CMK (cell line): ENCODE measurements around the gene RNF14.

Experiments
- DNase-seq: peaks from one replicate; pipeline ENCODE4 v3.0.0-alpha.2; 2010; ENCODE audit warnings: low read depth

The RNF14 gene

DNA sequence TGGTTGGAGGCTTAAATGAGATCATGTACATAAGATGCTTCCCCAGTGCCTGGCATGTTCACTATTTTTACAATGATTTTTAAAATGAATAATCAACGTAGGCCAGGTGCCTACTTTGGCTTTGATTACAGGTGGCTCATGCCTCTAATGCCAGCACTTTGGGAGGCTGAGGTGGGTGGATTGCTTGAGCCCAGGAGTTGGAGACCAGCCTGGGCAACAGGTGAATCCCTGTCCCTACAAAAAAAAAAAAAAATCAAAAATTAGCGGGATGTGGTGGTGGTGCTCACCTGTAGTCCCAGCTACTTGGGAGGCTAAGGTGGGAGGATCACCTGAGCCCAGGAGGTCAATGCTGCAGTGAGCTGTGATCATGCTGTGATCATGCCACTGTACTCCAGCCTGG, 20.1 kb upstream of the RNF14 start:
- no peak for DNase-seq

DNA sequence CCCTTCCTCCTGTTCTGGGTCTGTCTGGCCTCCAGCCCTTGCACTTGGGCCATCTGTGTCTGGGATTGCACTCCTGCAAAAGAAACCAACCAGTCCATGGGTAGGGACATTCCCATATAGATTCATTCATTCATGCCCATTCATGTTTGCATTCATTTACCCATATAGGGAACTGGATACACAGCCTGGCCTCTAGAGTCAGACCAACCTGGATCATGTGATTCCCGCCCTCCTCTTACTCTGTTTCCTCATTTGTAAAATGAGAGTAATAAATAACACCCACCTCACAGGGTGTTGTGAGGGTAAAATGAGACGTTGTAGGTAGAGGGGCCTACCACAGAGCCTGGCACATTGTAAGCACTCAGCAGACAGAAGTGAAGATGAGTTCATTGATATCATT, 19.4 kb upstream of the RNF14 start:
- no peak for DNase-seq

GRCh38 chr5:141950207-141951005, 18.5 kb upstream of the RNF14 start:
- DNase-seq, result no peak

GRCh38 chr5:141951332-141951781, 17.5 kb upstream of the RNF14 start:
- no peak for DNase-seq

- no peak for DNase-seq
These were observed 16.9 kb upstream of the RNF14 start for GRCh38 chr5:141952020-141952419.

DNA sequence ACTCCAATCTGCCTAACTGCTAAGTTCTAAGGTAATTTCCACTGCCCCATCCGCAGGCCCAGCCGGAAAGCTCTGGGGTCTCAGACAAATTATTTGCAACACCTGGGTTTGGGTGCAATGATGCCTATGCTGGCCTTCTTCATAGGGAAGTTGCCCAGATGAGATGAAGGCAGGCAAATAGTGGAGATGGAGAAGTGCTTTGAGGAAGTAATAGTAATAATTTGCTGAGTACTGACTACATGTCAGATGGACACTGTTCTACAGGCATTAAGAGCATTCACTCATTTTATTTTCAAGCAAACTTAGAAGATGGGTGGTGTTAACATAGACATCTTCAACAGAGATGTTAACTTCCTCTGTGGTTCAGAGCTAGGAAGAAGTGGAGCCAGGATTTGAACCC, 14.7 kb upstream of the RNF14 start:
- no peak for DNase-seq

- DNase-seq, result no peak
These were observed 11.4 kb upstream of the RNF14 start for GRCh38 chr5:141957367-141957996.

DNA sequence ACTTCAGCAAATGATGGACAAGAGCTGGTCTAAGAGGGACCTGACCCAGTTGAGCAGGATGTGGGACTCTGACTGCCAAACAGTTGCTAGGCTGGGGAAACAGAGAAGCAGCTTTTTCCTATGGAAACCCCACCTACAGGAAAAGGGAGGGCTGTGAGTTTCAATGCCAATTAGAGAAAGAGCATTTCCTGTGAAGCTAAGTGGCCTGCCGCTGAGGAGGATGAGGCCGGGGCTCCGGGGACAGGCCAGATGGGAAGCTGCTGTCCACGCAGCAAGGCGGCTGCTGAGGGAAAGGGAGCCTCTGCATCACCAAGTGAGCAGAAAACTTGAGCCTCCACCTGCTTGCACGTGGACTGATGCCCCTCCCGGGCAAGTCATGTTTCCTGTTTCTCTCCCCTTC, 10.8 kb upstream of the RNF14 start, which contains the start of gene PCDH12:
Gene PCDH12, minus strand, starts transcription at position 90 of the 400 bp plus-strand sequence. CDS start 351 bp downstream, outside the sequence.
- DNase-seq, result no peak

DNA sequence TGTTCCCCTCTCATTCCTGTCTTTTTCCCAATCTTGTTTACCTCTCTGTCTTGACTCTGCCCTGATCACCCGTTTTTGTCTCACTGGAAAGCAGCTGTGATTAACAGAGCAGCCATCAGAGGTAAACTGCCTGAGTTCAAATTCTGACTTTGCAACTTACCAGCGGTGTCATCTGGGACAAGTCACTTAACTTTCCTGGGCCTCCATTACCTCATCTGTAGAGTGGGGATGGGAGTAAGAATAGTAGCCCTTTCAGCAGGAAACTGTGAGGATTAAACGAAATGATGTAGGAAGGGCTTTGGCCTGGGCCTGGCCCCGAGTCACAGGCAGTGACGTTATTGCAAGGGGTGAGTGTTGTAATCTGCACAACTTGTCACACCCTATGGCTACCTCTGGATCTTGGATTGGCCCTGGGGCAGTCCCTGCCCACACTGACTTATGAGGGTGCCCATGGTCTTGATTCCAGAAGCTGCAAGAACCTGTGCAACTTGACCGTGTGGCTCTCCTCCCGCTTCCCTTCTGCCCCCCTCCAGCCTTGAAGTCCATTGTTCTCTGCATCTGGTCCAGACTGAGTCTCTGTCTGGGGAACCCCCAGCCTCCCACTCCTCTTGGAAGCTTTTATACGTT, 10.2 kb upstream of the RNF14 start:
- DNase-seq, result no peak

- DNase-seq, result no peak
These were observed 8.9 kb upstream of the RNF14 start for GRCh38 chr5:141960018-141960417.

DNA sequence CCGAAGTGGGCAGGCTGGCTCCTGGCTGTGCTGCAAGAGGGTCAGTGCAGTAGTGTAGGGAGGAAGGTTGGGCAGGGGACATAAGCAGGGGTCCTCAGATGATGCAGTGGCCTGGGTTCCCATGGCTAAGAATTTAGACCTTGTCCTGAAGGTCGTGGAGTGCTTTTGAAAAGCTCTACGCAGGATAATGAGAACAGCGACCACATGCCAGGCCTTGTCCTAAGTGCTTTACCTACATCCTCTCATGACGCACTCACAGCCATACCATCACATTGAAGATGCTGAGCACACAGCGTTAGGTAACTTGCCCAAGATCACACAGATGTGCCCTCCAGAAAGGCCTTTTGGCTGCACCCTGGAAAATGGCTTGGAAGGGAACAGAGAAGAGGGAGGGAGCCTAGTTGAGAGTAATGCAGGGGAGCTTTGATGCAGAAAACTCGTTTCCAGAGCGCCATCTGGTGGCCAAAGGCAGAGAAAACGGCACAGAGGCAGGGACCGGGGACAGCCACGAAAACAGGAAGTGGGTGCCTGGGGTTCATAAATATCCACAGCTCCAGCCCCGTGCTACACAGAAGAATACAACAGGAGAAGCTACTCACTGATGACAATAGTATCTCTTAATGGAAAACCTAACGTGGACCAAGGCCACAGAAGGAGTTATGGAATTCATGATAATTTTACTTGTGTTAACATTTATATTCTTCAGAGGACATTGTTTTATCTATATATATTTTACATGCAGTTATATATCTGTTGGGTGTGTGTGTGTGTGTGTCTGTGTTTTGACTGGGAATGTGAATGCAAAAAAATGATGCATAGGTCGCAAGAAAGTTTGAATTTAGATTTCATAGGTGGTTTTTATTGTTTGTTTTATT, 8.2 kb upstream of the RNF14 start:
- DNase-seq, result no peak

GRCh38 chr5:141961466-141961865, 7.4 kb upstream of the RNF14 start:
- DNase-seq, result no peak

DNA sequence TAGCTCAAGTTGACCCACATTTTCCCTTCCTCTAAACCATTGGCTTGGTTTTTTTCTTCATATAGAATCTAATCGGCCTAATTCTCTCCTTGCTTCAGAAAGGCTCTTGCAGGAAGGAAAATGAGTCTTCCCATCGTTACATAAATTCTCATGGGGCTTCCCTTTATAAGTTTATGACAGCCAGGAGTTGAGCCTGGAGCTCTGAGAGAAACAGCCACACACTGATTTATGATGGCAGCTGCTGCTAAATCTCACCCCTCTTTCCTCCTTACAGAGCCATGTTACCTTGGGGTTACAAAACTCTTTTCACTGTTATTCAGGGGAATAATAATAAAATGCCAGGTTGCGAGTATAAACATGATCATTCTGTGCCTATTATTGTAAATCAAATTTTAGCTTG, 5.2 kb upstream of the RNF14 start:
- DNase-seq, result no peak

GRCh38 chr5:141965071-141965470, 3.8 kb upstream of the RNF14 start:
- no peak for DNase-seq

- DNase-seq, result no peak
These were observed 2.5 kb upstream of the RNF14 start for GRCh38 chr5:141966275-141966962.

GRCh38 chr5:141966963-141967333, 2.0 kb upstream of the RNF14 start:
- DNase-seq, result no peak

GRCh38 chr5:141969783-141970771, 1.2 kb downstream of the RNF14 start:
- DNase-seq, result no peak

- DNase-seq, result no peak
These were observed 5.1 kb downstream of the RNF14 start for GRCh38 chr5:141973871-141974595.

DNA sequence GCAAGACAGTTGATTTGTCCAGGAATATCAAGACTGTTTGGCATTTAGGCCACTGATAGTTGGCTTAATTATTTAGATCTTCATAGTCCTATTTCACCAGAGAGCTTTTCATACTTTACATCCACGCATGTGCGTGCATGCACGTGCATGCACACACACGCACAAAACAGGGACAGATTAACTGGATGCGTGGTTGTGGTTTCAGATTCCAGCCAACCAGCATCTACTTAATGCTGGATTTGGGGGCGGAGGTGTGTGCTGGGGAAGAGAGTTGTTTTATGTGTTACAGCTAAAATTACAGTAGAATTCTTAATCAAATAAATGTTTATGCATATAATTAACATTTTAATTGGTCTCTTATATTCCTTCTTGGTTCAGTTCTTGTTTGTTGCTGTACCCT, 7.3 kb downstream of the RNF14 start:
- no peak for DNase-seq

GRCh38 chr5:141978389-141978788, 9.5 kb downstream of the RNF14 start:
- no peak for DNase-seq
